ENCODE measurements around the gene RSAD2. TPM values are rescaled to one million over a fixed set of nuclear protein-coding genes. Genes with fewer than 3 reads are reported as not detected.

RSAD2 gene
- 15.7 and 16.4 TPM in 2 replicates for total RNA-seq

GRCh38 chr2:6877402-6878304 is at the start of gene RSAD2:
Gene RSAD2, plus strand, starts transcription at chr2:6877777. Its CDS starts 24 bp downstream, at chr2:6877801.

GRCh38 chr2:6865346-6866274 is 12.0 kb upstream of the RSAD2 start, which contains the start of gene CMPK2:
Gene CMPK2, minus strand, starts transcription at chr2:6865907. Its CDS starts 211 bp downstream, at chr2:6865696.

GRCh38 chr2:6917071-6917760 is 39.6 kb downstream of the RSAD2 start, which contains the start of gene RNF144A:
Gene RNF144A, plus strand, starts transcription at chr2:6917412. Its CDS starts 79,515 bp downstream, at chr2:6996927.

Other genes with a start within 250 kb of the RSAD2 start
- gene CMPK2, start 11.9 kb upstream of the RSAD2 start, total RNA-seq = 23.4 and 30.0 TPM in 2 replicates
- 14.0 and 14.3 TPM in 2 replicates for gene RNF144A, start 39.6 kb downstream of the RSAD2 start, total RNA-seq